ENCODE data around the gene GNG8. TPM values are rescaled to one million over a fixed set of nuclear protein-coding genes. Genes with fewer than 3 reads are reported as not detected.

Gene GNG8
- total and polyA plus RNA-seq, 2 of the 13 experiments (the other 11 are each of a cell fraction or from before 2014, with no cell fraction given): not detected

DNA sequence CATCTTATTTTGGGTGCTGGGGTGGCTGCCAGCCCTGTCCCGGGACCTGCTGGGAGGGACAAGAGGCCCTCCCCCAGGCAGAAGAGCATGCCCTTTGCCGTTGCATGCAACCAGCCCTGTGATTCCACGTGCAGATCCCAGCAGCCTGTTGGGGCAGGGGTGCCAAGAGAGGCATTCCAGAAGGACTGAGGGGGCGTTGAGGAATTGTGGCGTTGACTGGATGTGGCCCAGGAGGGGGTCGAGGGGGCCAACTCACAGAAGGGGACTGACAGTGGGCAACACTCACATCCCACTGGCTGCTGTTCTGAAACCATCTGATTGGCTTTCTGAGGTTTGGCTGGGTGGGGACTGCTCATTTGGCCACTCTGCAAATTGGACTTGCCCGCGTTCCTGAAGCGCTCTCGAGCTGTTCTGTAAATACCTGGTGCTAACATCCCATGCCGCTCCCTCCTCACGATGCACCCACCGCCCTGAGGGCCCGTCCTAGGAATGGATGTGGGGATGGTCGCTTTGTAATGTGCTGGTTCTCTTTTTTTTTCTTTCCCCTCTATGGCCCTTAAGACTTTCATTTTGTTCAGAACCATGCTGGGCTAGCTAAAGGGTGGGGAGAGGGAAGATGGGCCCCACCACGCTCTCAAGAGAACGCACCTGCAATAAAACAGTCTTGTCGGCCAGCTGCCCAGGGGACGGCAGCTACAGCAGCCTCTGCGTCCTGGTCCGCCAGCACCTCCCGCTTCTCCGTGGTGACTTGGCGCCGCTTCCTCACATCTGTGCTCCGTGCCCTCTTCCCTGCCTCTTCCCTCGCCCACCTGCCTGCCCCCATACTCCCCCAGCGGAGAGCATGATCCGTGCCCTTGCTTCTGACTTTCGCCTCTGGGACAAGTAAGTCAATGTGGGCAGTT is 26.2 kb downstream of the GNG8 start:
- intact Hi-C loops (cut with micrococcal nuclease; ENCODE audit: unreplicated experiment): loop anchor here (1.0 kb wide), 1 partner anchor 7 kb away; no protein-coding TSS in a partner anchor
- CTCF ChIA-PET (ENCODE audit: low intra/inter-chr PET ratio, low total read pairs): no interaction called here
- TF ChIP-seq MLLT10 (CRISPR knock-in tag; IDR thresholded peaks at IDR 0.05): no peak
- no peak for TF ChIP-seq KLF6 (CRISPR knock-in tag; IDR thresholded peaks at IDR 0.05)
- no peak for TF ChIP-seq ZNF879 (CRISPR knock-in tag; IDR thresholded peaks at IDR 0.05)
- no peak for TF ChIP-seq ZSCAN30 (CRISPR knock-in tag; IDR thresholded peaks at IDR 0.05)
- TF ChIP-seq AGO2 (optimal IDR thresholded peaks at IDR 0.05; ENCODE audit: low read depth, low read length): peak; percentile 21
- no peak for TF ChIP-seq NFE2 (CRISPR knock-in tag; IDR thresholded peaks at IDR 0.05)
- TF ChIP-seq ZNF792 (CRISPR knock-in tag; IDR thresholded peaks at IDR 0.05): no peak
- TF ChIP-seq NFIB (CRISPR knock-in tag; IDR thresholded peaks at IDR 0.05; ENCODE audit: borderline replicate concordance): no peak
- no peak for TF ChIP-seq CHCHD3 (CRISPR knock-in tag; IDR thresholded peaks at IDR 0.05)
- no peak for TF ChIP-seq MBNL3 (CRISPR knock-in tag; conservative IDR thresholded peaks at IDR 0.05)
- TF ChIP-seq FOXM1 (CRISPR knock-in tag; IDR thresholded peaks at IDR 0.05): no peak
- TF ChIP-seq ZNF484 (CRISPR knock-in tag; IDR thresholded peaks at IDR 0.05; ENCODE audit: borderline replicate concordance, low read depth): no peak
- TF ChIP-seq ZNF570 (CRISPR knock-in tag; IDR thresholded peaks at IDR 0.05; ENCODE audit: borderline replicate concordance): no peak
- no peak for TF ChIP-seq ZBTB20 (CRISPR knock-in tag; IDR thresholded peaks at IDR 0.05; ENCODE audit: borderline replicate concordance, low read depth)
- no peak for TF ChIP-seq SNAPC2 (CRISPR knock-in tag; IDR thresholded peaks at IDR 0.05)
- 0 out of 4 replicates have a peak, but pooled peaks of 1 of the 2 experiments have one; percentile 20 for TF ChIP-seq POLR2A (IDR thresholded peaks at IDR 0.05; ENCODE audit: insufficient read depth in 1 of 2, low read depth in 2 of 2, low read length in 2 of 2)
- TF ChIP-seq ZNF777 (CRISPR knock-in tag; IDR thresholded peaks at IDR 0.05): no peak
- TF ChIP-seq, protein P1, sequence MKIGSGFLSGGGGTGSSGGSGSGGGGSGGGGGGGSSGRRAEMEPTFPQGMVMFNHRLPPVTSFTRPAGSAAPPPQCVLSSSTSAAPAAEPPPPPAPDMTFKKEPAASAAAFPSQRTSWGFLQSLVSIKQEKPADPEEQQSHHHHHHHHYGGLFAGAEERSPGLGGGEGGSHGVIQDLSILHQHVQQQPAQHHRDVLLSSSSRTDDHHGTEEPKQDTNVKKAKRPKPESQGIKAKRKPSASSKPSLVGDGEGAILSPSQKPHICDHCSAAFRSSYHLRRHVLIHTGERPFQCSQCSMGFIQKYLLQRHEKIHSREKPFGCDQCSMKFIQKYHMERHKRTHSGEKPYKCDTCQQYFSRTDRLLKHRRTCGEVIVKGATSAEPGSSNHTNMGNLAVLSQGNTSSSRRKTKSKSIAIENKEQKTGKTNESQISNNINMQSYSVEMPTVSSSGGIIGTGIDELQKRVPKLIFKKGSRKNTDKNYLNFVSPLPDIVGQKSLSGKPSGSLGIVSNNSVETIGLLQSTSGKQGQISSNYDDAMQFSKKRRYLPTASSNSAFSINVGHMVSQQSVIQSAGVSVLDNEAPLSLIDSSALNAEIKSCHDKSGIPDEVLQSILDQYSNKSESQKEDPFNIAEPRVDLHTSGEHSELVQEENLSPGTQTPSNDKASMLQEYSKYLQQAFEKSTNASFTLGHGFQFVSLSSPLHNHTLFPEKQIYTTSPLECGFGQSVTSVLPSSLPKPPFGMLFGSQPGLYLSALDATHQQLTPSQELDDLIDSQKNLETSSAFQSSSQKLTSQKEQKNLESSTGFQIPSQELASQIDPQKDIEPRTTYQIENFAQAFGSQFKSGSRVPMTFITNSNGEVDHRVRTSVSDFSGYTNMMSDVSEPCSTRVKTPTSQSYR (CRISPR knock-in tag; IDR thresholded peaks at IDR 0.05; ENCODE audit: borderline replicate concordance): no peak
- TF ChIP-seq HNF4A (CRISPR knock-in tag; IDR thresholded peaks at IDR 0.05): no peak
- peak; percentile 58 for TF ChIP-seq RBFOX2 (IDR thresholded peaks at IDR 0.05; ENCODE audit: low read depth, low read length)
- TF ChIP-seq ZFP36L1 (CRISPR knock-in tag; IDR thresholded peaks at IDR 0.05): no peak
- TF ChIP-seq, protein P2, sequence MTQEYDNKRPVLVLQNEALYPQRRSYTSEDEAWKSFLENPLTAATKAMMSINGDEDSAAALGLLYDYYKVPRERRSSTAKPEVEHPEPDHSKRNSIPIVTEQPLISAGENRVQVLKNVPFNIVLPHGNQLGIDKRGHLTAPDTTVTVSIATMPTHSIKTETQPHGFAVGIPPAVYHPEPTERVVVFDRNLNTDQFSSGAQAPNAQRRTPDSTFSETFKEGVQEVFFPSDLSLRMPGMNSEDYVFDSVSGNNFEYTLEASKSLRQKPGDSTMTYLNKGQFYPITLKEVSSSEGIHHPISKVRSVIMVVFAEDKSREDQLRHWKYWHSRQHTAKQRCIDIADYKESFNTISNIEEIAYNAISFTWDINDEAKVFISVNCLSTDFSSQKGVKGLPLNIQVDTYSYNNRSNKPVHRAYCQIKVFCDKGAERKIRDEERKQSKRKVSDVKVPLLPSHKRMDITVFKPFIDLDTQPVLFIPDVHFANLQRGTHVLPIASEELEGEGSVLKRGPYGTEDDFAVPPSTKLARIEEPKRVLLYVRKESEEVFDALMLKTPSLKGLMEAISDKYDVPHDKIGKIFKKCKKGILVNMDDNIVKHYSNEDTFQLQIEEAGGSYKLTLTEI (CRISPR knock-in tag; conservative IDR thresholded peaks at IDR 0.05): no peak

More for the DNA sequence above, 26.2 kb downstream of the GNG8 start:
- no peak overlapping the region for H3K27ac ChIP-seq (ENCODE audit: extremely low read length, insufficient read depth, low read length)
- peaks cover 5% of the 10 kb centered on the region for H3K79me2 ChIP-seq (ENCODE audit: insufficient read depth, low read length)
- H2AFZ ChIP-seq (ENCODE audit: low read length): no peak overlapping the region
- no peak overlapping the region for H3K4me2 ChIP-seq (ENCODE audit: low read depth, low read length)
- peaks cover 30 to 55% of the 10 kb centered on the region in 2 experiments; a peak in 4 of 5 replicates for H3K36me3 ChIP-seq (replicated peaks in 1 of 2; ENCODE audit: control insufficient read depth in 1 of 2, insufficient read depth in 2 of 2, low read length in 2 of 2)
- no peaks in the 10 kb centered on the region for H3K27me3 ChIP-seq (ENCODE audit: control insufficient read depth in 1 of 2, insufficient read depth in 2 of 2, low read length in 2 of 2)
- H3K9me3 ChIP-seq (ENCODE audit: low read length): no peaks in the 10 kb centered on the region
- no peak overlapping the region for H3K9ac ChIP-seq (ENCODE audit: insufficient read depth, low read depth, low read length)
- DNase-seq (ENCODE audit: low spot score): no peak
- ATAC-seq: no peak
- peaks cover 13% of the 10 kb centered on the region for H3K4me1 ChIP-seq (ENCODE audit: insufficient read depth, low read length)
- no peak overlapping the region for H3K4me3 ChIP-seq (replicated peaks in 1 of 3; ENCODE audit: insufficient read depth in 1 of 3, low read depth in 2 of 3, low read length in 3 of 3)
- 97% methylated on average over 27 of the region's 30 CpGs for WGBS (ENCODE audit: low lambda C conversion rate)
- H4K20me1 ChIP-seq (ENCODE audit: insufficient read depth, low read length): peaks cover 6% of the 10 kb centered on the region; the same call in 1 of the 2 replicates
- TSS peak; percentile 79 for BruUV-seq (replicated peaks)
- no peak for FAIRE-seq
- POLR2A ChIA-PET: interaction anchor here (2.7 to 2.8 kb wide), 2 partner anchors 7 to 9 kb away, joined by 10 to 11 read pairs; partner anchors contain the start of gene CALM3
- in situ Hi-C loops (cut with HindIII; ENCODE audit: extremely low pct_ligation_motif_present, low pct_unique_long_range_greater_than_20kb): loop anchor here (10.0 kb wide), 1 partner anchor 55 kb away; the partner anchor contains the start of gene DACT3
